ENCODE data around the gene BCKDHB.
A peak's percentile ranks its signal among the peaks of the same experiment; 100 is the strongest.
"Not testable (repeated sequence)": the region's sequence is repeated elsewhere in the genome, so short reads cannot be mapped to it uniquely, and the experiment has no call there.

Gene BCKDHB

DNA sequence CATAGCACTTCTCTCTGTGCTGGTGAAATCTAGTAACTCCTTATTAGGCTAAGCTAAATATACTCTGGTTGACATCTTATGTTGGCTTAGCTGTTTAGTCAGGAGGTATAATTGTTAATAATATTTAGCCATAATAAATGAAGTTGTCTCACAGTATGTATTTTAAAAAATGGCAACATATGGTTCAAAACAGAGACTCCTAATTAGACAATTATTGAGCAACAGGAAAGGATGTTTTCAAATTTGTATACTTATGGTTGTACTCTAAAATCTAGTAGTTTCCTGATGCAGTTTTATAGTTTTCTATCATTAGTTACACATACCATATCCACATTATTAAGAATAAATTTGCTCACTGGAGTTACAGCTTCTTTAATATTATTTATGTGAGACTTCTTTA, 150.2 kb downstream of the BCKDHB start:
- DNase-seq (ENCODE audit: low read depth, low spot score): no peak

- no peak for DNase-seq (ENCODE audit: low read depth, low spot score)
These were observed 152.6 kb downstream of the BCKDHB start for GRCh38 chr6:80259118-80259517.

DNA sequence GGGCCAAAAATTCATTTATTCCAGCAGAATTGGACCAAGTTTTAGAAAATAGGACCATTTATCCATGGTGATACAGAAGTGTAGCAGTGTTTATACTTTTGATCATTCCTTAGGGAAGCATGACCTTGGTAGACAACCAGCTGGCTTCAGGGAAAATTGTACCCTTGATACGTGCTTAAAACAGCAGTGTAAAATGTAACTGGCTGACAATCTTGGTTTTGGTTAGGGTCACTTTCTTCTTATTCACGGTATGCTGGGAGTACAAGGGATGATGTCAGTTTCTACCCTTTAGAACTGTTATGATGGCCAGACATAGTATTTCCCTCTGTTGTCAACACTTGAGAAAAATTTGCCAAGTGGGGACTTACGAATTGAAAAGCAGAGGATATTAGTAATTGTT, 157.1 kb downstream of the BCKDHB start:
- DNase-seq (ENCODE audit: low read depth, low spot score): no peak

DNA sequence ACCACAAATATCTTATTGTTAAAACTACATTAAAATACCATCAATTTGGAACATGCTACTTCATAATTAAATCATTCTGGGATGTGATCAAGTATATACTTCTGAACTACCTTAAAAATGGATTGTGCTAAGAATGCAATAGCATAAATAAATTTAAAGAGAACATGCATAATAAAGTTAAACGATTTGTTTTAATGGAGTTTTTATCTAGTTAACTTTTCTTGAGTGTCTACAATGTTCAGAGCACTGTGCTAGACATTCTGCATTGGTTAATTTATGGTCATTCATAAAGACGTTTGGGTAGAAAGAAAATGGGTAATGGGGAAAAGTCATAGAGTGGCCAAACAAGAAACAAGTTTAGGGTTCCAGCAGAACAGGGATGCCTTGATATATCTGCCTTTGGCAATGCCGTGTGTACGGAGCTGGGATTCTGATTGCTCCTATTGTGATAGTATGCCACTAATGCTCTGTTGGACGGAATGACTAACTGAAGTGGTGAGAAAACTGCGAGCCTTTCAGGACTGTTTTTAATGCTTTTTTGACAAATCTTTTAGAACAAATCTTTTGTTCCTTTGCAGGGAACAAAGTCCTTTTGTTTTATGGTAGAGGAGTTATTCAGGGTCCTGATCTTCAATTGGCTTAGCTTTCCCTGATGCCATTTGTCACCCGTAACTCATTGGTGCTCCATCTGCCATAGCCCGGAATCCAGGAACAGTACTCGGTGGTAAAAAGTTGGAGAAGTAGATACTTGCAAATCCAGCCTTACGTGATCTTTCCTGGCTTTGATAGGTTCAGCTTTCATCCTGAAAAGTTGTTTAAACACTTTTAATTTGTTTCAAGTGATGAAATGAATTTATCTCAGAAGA, 162.6 kb downstream of the BCKDHB start:
- DNase-seq (ENCODE audit: low read depth, low spot score): peak; percentile 25

- no peak for DNase-seq (ENCODE audit: low read depth, low spot score)
These were observed 164.6 kb downstream of the BCKDHB start for GRCh38 chr6:80271074-80271473.

GRCh38 chr6:80272988-80273387, 166.5 kb downstream of the BCKDHB start:
- DNase-seq (ENCODE audit: low read depth, low spot score): no peak

DNA sequence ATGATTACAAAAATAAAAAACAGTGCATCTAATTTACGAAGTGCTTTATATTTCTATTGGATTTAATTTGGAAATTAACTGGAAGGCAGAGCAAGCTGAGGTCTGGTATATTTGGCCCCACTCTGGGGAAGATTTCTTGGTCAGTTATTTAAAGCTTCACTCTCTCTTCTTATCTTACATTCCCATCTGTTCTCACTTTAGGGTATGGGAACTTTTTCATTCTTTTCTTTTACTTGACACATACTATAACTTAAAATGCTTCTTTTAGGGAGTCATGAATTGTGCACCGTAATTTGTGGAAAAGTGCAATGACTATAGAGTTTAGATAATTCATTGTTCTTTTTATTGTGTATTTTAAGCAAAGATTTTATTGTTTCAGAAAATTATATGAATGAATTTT, 170.4 kb downstream of the BCKDHB start:
- DNase-seq (ENCODE audit: low read depth, low spot score): no peak

DNA sequence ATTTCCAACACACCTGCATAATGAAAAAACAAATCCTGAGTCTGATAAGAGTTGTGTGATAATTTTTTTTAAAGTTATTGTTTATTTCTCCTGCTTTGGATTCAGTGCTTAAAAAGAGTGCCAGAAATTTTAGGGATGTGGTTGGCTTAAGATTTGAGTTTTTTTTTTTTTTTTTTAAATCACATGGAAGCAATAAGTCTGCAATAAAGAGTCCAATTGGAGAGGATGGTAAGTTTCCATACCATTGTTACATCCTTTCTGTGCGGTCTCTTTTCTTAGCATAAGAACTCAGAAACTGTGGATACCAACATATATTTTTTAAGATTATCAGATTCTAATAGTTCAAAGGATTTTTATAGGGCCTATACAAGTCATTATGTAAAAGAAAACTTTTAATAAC, 171.0 kb downstream of the BCKDHB start:
- DNase-seq (ENCODE audit: low read depth, low spot score): no peak

DNA sequence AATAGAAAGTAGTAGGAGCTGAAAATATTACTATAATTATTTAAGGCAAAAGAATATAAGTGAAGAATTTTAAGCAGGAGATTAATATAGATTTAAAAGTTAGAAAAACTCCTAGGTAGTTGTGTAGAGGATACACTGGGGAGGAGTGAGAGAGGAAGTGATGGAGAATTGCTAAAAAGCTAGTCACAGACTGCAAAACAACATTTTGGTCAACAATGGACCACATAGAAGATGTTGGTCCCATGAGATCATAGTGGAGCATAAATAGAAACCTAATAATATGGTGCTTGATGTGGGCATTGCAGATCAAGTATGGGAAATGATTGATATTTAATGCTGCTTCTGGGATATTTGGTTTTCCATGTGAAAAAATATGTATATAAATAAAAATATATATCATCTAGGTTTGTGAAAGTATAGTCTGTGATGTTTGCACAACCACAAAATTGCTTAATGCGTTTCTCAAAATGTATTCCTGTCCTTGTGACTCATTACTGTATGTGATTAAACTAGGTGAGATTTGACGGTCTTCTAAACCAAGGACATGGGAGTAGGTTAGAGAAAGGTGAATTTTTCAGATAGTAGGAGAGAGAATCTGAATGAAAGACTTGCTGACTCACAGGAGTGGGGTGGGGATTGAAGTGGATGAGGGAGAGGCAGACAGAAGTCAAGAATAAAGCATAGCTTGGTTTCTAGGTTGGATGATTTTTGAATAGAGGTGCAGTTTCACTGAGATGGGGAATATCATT, 174.0 kb downstream of the BCKDHB start:
- peak; percentile 28 for DNase-seq (ENCODE audit: low read depth, low spot score)

- DNase-seq (ENCODE audit: low read depth, low spot score): no peak
These were observed 176.6 kb downstream of the BCKDHB start for GRCh38 chr6:80282913-80283554.

DNA sequence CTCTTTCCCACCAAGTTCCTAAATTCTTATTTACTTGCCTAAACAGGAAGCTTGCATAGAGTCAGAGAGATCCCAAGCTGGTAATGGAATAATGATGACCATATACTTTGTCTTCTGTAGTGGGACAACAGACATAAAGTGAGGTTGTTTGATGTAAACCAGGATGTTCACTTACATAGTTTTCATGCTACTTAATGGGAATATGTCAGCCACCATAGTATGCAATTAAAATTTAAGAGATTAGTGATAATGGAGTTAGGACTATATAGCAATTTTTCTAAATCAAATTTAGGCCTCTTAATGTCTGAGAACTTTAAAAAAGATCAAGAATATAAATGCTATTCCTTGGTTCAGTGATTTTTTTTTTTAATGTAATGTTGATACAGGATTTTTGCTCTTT, 180.6 kb downstream of the BCKDHB start:
- no peak for DNase-seq (ENCODE audit: low read depth, low spot score)

DNA sequence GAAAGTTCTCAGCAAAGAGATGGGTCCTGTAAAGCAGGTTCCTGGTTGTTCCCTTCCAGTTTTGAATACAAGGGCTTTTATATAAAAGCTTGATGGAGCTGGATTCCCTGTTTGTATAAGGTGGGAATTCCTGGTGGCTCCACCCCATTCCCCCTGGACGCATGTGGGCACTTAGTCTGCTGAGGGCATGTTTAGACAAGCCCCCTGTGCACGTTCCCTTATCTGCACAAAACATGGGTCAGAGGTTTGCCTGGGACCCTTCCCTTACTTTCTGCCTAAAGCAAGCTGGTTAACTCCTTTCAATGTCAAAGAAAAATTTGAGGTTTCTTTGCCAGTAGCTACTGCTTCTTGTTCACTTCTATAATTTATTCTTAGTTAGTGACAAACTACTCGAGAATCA, 181.1 kb downstream of the BCKDHB start:
- DNase-seq (ENCODE audit: low read depth, low spot score): no peak

DNA sequence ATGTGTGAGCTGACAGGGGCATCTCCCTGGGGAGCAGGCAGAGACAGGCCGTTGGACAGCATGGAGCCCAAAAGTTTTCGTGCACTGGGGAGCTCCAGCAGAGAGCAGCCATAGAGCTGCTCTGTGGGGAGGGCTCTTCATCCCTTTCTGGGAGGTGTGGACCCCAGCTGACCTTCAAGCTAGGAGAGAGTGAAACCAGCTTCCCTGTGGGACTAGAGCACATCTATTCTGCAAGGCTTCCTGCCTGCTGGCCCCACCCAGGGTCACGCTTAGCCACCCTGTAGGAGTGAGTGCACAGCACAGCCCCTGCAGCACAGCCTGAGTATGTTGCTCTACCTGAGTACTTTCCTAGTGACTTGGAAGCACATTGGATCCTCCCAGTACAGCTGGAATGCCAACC, 183.3 kb downstream of the BCKDHB start:
- DNase-seq (ENCODE audit: low read depth, low spot score): no peak

DNA sequence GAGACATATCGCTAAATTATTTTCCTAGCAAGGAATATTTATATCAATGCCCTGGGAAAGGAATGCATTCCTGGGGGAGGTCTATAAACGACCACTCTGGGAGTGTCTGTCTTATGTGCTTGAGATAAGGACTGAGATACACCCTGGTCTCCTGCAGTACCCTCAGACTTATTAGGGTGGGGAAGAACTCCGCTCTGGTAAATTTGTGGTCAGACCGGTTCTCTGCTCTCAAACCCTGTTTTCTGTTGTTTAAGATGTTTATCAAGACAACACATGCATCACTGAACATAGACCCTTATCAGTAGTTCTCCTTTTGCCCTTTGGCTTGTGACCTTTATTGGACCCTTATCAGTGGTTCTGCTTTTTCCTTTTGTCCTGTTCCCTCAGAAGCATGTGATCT, 188.1 kb downstream of the BCKDHB start:
- DNase-seq (ENCODE audit: low read depth, low spot score): not testable (repeated sequence)

GRCh38 chr6:80302716-80303115, 196.2 kb downstream of the BCKDHB start:
- no peak for DNase-seq (ENCODE audit: low read depth, low spot score)

- no peak for DNase-seq (ENCODE audit: low read depth, low spot score)
These were observed 197.5 kb downstream of the BCKDHB start for GRCh38 chr6:80304014-80304413.

GRCh38 chr6:80314531-80314930, 208.1 kb downstream of the BCKDHB start:
- no peak for DNase-seq (ENCODE audit: low read depth, low spot score)

- peak; percentile 21 for DNase-seq (ENCODE audit: low read depth, low spot score)
These were observed 210.3 kb downstream of the BCKDHB start for GRCh38 chr6:80316686-80317231.

GRCh38 chr6:80319196-80319595, 212.7 kb downstream of the BCKDHB start:
- DNase-seq (ENCODE audit: low read depth, low spot score): no peak

DNA sequence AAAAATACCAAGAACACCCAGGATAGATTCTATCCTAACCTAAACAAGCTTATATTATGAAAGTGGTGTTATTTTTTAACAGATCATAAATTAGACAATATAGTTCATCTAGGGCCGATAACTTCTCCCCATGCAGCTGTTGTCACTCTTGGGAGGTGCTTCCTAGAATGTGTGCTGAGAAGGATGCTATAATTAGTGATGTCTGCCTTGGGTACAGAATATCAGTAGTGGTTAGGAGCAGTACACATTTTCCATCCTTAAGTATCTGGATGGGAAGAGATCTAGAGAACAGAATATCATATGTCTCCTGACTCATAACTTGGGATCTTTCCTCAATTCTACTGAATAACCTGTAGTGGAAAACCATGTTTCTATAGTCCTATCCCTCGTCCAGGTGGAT, 214.5 kb downstream of the BCKDHB start:
- no peak for DNase-seq (ENCODE audit: low read depth, low spot score)

- peak; percentile 7 for DNase-seq (ENCODE audit: low read depth, low spot score)
These were observed 219.3 kb downstream of the BCKDHB start for GRCh38 chr6:80325742-80326141.

- DNase-seq (ENCODE audit: low read depth, low spot score): no peak
These were observed 222.2 kb downstream of the BCKDHB start for GRCh38 chr6:80328652-80329051.
